Skin of body (tissue), 2 donors: Measurements from ENCODE around the gene SLC25A11. TPM values are rescaled to one million over a fixed set of nuclear protein-coding genes. Genes with fewer than 3 reads are reported as not detected.

Experiments
- DNase-seq: peaks from one replicate; lab custom pipeline; 2025; lab: John Stamatoyannopoulos, UW
- total RNA-seq: library from RNA; depleted of rRNA; stranded (reverse); fragments of >200 nt; gene quantifications from one replicate; pipeline ENCODE4 v1.2.3, GENCODE V29; 2014

SLC25A11 gene, protein sequence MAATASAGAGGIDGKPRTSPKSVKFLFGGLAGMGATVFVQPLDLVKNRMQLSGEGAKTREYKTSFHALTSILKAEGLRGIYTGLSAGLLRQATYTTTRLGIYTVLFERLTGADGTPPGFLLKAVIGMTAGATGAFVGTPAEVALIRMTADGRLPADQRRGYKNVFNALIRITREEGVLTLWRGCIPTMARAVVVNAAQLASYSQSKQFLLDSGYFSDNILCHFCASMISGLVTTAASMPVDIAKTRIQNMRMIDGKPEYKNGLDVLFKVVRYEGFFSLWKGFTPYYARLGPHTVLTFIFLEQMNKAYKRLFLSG
- 34.2 TPM for total RNA-seq

GRCh38 chr17:4939796-4940554 is at the start of gene SLC25A11, which contains the start of gene RNF167:
SLC25A11 (minus strand) TSS chr17:4940046; CDS start chr17:4939910, 136 bp downstream.
RNF167 (plus strand) TSS chr17:4940268; CDS start chr17:4940910, 642 bp downstream.
- peak; percentile 99 for DNase-seq

DNA sequence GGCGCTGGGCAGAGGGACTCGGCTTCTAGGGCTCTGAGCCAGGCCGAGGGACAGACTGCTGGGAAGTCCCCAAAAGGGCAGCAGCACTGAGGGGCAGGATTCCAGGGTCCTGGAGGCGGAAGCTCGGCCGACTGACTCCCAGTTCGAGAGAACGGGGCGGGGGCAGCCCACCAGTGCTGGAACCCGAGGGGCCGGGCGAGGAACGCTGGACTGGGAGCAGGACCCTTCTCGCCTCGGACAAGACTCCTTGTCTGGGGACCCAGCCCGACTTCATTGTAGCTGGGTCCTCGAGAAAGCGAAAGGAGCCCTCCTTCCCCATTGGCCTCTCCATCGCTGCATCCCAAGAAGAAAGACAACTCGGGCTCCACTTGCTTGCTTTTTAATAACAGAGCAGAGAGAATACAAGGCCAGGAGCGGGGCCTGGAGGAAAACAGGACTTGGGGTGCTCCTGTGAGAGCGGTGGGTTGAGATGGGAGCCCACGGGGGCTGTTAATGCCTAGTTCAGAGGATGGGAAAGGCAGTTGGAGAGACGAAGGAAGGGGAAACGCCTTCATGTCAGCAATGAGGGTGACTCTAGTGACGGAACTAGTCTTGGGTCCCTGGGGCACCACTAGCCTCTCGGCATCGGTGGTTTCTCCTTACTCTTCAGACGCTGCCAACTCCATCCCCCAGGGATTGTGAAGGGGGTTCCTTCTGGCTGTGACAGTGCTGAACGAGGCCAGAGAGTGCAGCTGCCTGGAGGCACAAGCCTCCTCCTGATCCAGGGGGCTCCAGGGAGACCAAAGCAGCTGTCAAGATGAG is 48.1 kb upstream of the SLC25A11 start:
- DNase-seq, result no peak

DNA sequence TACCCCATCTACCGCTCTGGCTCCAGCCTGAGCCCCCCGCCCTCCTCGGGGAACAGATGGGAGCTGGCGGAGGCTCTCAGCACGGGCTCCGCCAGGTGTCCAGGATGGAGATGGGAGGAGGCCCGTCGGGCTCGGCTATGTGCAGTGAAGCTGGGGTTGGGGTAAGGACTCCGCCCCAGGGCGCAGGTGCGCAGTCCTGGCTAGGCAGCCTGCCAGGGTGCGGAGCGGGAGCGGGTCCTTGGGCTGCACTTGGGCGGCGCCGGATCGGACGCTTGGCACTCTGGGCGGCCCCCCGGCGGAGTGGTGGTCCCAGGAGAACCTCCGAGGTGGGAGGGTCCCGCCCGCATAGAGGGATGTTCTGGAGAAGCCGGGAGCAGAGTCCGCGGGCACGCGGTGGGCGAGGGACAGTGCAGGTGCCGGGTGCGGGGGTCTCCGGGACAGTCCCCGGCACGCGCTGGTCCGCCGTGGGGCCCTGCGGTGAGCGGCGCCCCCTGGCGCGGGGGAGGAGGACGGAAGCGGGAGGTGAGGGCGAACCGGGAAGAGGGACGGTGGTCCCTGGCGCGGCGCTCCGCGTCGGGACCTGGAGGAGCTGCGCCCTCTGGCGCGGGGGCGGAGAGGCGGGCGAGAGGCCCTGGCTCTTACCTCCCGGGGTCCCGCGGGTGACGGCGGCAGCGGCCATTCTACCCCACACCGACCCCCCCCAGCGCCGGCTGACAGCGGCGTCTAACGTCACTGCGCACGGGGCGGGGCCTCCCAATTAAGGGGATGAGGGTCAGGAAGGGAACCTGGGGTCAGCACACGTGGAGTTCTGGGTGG is 47.3 kb upstream of the SLC25A11 start, which contains the start of gene CAMTA2:
TSS of gene CAMTA2 (minus strand) at position 725 of the 816 bp plus-strand sequence. CDS start 1,453 bp downstream, outside the sequence.
- peak; percentile 59 for DNase-seq

DNA sequence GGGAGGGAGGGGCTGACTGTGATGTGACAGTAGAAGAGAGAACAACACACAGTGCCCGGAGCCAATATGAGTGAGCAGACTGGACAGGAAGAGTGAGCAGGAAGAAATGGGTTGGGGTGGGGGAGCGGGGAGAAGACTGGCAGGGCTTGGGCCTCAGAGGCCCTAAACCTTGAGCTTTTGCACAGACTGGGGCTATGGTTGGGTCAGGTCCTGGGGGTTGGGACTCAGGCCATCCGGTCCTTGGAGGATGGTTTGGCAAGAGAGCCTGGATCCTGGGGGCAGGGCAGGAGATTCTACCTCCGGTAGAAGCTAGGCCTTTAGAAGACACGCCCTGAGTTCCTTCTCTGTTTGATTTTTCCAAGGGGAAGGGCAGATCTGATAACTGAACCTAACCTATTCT is 46.6 kb upstream of the SLC25A11 start:
- DNase-seq, result no peak

DNA sequence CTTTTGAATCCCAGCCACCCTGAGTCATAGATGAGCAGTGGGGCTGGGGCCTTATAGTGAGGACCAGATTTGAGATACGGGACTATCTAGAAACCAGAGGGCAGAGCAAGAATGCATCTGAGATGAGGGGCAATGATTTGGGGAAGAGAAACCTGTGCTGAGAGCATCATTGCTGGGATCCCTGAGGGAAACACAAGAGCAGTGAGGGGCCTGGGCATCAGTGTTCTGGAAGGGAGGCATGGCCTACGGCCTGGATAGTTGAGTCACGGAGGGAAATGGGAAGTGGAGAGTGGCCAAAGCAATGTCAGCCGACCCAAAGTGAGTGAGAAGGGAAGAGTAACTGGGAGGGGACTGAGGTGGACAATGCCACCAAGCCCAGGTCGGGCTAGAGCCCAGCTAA is 42.5 kb upstream of the SLC25A11 start:
- DNase-seq, result no peak

GRCh38 chr17:4980644-4981216 is 40.9 kb upstream of the SLC25A11 start:
- peak; percentile 8 for DNase-seq

GRCh38 chr17:4978726-4979125 is 38.9 kb upstream of the SLC25A11 start:
- DNase-seq, result no peak

GRCh38 chr17:4974115-4974670 is 34.3 kb upstream of the SLC25A11 start:
- no peak for DNase-seq

DNA sequence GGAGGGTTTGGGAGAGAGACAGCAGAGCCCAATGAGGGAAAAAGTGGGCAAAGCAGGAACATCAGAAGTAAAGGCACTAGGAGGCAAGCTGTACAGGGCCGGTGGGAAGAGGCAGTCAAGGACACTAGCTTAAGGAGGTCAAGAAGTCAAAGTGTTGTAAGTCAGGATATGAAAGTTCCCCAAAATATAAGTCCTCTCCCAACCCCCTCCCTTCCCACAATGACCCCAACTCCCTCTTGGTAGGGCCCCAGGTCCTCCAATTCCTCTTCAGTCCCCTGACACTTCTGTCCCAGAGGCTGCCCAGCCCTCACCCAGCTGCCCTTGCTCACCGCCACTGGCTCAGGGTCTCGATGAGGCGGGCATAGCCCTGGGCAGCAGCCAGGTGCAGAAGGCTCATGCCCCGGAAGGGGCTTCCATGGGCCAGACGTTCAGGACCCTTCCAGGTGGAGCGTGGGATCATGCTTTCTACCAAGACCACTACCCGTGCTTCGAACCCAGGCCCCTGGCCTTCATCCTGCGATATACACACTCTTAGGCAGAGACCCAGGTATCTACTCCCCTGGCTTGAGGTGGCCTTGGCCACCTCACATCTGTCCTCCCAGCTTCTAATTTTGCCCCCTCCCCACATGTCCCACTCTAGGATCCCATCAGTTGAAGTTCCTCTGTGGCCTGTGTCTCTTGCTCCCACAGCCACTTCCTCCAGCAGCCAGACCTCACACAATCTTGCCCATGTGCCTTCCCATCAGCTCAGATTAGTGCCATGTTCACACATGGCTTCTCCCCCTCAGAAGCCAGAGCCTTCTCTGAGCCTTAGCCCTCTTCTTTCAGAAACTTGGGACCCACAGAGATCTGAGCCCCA is 33.6 kb upstream of the SLC25A11 start:
- no peak for DNase-seq

DNA sequence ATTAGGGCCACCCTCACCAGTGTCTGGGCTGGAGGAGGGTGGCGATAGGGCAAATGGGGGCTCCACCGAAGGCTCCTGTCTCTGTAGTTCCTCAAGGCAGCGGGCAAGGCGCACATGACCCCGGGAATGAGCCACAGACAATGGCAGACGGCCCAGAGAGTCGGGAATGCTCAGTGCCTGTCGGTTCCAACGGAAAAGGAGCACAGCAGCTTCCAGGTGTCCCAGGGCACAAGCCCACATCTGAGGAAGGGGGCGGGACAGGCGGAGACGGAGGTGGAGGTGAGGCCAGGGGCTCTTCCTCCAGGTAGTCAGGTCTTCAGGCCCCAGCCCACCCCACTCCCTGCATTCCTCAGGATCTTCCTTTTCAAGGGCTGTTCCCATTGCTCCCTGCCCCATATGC is 32.9 kb upstream of the SLC25A11 start:
- no peak for DNase-seq

GRCh38 chr17:4972322-4972721 is 32.5 kb upstream of the SLC25A11 start:
- no peak for DNase-seq

GRCh38 chr17:4971826-4972225 is 32.0 kb upstream of the SLC25A11 start:
- no peak for DNase-seq

DNA sequence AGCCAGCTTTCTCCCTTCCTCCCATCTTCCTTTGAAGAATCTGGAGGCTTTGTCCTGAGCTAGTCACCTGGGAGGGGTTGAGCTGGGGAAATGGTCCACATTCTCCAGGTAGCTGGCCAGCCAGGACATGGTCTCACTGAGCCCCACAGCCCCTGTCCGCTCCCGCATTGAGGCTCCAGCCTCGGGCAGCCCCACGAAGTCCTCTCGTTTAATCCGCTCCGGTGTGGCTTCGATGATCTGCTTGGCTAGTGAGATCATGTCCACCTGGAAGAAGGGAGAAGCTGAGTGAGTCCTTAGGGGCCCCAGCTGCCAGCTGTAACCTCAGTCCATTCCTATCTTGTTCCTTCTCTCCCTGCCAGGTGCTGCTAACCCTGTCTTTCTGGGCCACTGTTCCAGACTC is 30.4 kb upstream of the SLC25A11 start:
- DNase-seq, result no peak

DNA sequence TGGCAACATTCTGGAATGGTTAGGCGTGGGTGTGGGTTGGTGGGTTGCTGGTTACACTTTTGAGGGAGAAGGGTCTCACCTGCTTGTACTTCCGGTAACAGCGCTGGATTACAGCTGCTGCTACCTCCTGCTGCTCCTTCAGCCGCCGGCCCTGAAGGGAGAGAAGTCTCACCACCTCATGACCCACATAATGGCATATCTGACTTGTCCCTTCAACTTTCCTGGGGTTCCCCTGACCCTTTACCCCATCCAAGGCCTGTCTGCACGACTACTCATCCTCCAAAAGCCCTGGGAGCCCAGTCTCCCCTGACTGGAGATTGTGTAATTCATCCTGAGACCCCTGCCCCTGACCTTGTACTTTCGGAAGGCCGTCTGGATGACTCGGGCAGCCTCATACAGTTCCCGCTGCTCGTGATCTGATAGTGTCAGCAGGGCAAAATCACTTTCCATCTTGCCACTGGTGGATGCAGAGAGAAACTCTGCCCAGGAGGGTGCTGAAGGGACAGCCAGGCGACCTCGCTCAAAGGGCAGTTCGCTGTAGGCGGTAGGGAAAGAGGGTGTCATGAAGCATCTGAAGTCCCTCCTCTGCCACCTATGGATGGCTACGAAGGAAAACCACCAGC is 29.8 kb upstream of the SLC25A11 start:
- DNase-seq, result no peak

DNA sequence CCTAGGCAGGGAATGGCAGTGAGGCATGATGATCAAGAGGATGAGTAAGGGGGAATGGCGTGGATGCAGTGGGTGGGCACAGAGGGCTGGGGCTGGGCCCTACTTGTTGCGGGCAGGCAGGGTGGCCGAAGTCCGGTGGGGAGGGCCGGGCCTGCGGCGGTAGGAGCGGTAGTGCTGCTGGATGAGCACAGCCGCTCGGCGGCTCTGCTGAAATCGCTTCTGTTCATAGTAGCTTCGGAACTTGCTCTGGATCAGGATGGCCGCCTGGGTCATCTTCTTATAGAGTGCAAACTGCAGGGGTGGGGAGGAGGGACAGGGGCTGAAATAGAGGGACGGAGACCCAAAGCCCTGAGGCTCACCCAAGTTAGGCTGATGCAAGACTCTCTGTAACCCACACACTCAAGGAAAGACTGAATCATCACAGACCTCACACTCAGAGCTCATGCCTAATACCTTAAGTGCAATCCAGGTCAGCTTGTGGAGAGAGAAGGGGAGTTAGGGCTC is 29.3 kb upstream of the SLC25A11 start:
- DNase-seq, result no peak

- no peak for DNase-seq
These were observed 28.7 kb upstream of the SLC25A11 start for GRCh38 chr17:4968486-4969046.

DNA sequence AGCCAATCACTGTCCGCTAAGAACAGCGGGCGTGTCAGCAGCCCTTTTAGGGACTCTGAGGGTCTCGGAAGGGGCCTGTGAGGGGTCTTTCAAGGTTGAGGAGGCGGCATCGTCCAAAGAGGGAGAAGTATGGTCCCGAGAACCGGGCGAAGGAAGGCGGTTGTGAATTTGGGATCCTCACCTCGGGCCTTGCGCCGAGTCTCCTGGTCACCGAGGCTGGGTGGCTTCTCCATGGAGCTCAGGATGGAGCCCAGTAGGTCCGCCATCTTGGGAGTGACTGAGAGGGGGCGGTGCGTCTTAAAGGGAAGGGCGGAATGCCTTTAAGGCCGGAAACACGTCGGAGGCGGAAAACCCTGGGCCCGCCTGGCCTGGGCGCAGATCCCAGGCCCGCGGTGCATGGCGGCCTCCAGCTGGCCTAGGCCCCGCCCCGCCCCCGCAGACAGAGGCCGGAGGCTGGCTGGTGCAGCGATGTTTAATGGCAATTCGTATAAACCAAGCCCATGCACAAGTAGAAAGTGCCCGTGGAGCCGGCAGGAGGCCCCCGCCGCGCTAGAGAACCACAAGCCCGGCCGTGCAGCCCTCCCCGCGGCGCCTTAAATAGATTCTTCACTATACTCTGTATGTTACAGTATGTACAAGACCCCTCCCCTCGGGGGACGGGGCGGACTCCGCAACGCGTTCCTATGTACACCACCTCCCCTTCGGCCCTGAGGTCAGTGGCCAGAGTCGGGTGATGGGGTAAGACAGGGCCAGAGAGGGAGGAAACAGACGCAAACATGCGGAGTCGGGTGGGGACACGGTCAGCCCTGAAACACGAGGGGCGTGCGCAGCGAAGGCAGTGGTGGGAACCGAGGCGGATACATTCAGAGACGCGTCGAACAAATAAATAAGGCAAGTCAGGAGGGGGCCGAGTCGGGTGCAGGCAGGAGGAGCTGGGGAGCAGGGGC is 28.0 kb upstream of the SLC25A11 start, which contains the start of gene SPAG7:
TSS of gene SPAG7 (minus strand) at position 279 of the 947 bp plus-strand sequence. CDS start at position 266, 13 bp downstream.
- DNase-seq, result peak; percentile 99
